Skin epidermis (tissue), 12 donors: ENCODE data around the gene TRPV6.

Experiments
- H3K27ac ChIP-seq, 21 experiments: fragments of 200-600 bp; sonication (generic) in 11 of 21; one replicate each; pipeline ENCODE4 v1.5.0; 2020; ENCODE audit warnings: mild to moderate bottlenecking in 3 of 21, inconsistent platforms in 2 of 21, moderate library complexity in 2 of 21
- H3K4me3 ChIP-seq, 7 experiments: fragments of 200-600 bp; sonication (generic) in 2 of 7; one replicate each; pipeline ENCODE4 v1.5.0; 2020; ENCODE audit warnings: inconsistent platforms in 2 of 7, mild to moderate bottlenecking in 2 of 7, moderate library complexity in 1 of 7

Gene TRPV6

DNA sequence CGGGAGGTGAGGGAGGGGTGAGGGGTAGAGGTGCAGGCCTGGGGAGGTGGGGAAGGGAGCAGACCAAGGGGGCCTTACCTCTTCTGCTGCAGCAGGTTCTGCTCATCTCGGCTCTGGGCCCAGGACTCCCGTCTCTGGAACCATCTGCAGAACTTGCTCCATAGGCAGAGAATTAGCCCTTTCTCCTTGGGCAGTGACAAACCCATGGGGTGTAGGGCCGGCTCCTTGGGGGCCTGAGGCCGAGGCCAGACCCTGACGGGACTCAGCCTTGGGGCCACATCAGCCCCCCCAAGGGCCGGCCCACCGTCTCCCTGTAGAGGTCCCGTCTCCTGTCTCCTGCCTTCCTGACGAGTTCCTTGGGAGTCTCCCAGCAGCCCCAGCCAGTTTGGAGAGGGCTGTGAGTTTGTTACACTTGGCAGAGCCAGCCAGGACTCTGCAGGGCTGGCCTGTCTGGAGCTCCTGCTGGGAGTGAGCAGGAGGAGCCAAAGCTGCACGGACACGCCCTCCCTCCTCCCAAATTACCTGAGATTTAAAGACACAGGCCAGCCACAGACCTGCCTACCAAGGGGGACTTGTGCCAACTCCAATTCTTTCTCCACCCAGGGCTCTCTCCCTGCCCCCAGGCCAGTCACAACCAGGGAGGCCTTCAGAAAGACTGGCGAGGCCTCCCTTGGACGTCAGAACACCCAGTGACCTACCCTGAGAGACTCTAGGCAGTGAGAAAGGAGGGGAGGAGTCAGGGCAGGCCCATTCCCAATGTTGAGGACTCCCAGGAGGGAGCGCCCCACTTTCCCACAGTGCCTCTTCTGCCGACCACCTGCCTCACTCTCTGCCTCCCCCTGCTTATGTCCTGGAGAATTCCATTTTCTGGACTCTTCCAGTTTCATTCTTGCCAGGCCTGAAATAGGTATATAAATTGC lies at the start of gene TRPV6:
TSS of gene TRPV6 (minus strand) at position 435 of the 920 bp plus-strand sequence.
- Histone ChIP-seq H3K4me3 (peak within 1 kb of the TSS in 2 of 7 experiments; percentile 6 to 24), H3K27ac (peak within 1 kb of the TSS in 7 of 21 experiments; percentile 6 to 55 (median 39))

- Histone ChIP-seq H3K27ac (no peak overlapping the region), H3K4me3 (no peak overlapping the region)
These were observed 48.5 kb upstream of the TRPV6 start for GRCh38 chr7:142934056-142934455.

- H3K4me3 ChIP-seq = no peak within 1 kb of the TSS
- H3K27ac ChIP-seq = no peak within 1 kb of the TSS
These were observed 48.1 kb upstream of the TRPV6 start, which contains the start of gene TRPV5 for GRCh38 chr7:142933624-142934023. Gene TRPV5 (minus strand): TSS chr7:142933746. CDS start chr7:142933459, 287 bp downstream.

GRCh38 chr7:142933092-142933475 lies 47.5 kb upstream of the TRPV6 start:
- H3K4me3 ChIP-seq = no peak overlapping the region
- no peak overlapping the region for H3K27ac ChIP-seq

- Histone ChIP-seq H3K4me3 (no peak overlapping the region), H3K27ac (no peak overlapping the region)
These were observed 47.0 kb upstream of the TRPV6 start for GRCh38 chr7:142932386-142933091.

DNA sequence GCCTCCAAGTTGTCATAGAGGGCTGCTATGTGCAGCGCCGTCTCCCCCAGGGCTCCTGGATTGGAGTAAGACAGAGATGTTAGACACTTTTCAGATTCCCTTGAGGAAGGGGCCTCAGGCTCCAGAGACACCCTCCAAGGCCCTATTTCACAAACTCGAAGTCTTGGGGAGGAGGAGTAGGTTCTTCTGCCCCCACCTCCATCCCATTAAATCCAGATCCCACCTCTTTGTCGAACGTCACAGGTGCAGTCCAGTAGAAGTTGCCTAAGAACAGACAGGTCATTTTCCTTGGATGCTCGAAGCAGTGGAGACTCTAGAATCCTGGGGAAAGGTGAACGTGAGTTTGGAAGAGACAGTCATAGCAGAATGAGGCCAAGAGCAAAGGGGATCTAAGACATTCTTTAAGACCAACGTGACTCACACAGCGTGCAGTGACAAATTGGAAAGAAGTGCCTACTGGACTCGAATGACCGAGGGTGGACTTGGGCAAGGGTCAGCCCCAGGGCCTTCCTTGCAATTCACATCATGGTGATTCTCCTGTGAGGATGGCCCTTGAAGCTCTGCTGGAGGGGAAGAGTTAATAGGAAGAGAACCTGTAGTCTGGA lies 44.7 kb upstream of the TRPV6 start:
- Histone ChIP-seq H3K4me3 (no peak overlapping the region), H3K27ac (no peak overlapping the region)

DNA sequence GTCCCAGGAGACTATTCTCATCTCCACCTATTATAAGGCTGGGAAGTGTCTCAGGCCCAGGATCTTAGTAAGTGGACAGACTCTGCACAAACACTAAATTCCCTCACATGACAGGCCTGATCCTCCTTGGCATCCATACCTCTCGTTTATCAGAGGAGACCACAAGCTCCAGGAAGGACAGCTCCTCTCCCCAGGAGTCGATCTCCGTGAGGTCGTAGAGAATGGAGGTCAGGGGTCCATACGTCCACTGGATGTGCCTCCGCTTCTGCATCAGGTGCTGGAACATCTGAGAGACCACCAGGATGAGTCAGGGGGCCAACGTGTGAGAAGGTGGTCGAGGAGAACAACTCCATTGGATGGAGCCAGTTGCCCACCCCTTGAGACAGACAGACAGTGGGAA lies 42.4 kb upstream of the TRPV6 start:
- peak overlapping the region in 4 of 21 experiments; percentile 5 to 50 (median 32) for H3K27ac ChIP-seq

GRCh38 chr7:142927085-142927745 lies 41.7 kb upstream of the TRPV6 start:
- Histone ChIP-seq H3K27ac (peak overlapping the region in 4 of 21 experiments; percentile 5 to 44 (median 20)), H3K4me3 (no peak overlapping the region)

More for the DNA sequence above, 42.4 kb upstream of the TRPV6 start:
- no peak overlapping the region for H3K4me3 ChIP-seq

DNA sequence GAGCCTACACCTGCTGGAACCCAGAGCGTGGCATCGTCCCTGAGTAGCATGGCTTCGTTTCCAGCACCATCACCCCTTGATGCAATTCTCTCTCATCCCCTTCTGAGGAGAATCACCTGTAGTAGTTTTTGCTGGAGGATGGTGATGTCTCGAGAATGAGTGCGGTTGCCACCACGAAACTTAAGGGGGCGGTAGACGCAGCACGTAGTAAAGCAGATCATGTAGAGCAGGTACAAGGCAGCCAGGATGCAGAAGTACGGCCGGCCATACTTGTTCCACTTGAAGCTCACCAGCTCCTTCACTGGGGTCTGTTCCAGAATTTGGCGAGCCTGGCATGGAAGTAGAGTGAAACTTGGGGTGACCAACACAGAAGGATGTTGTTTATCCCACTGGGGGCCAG lies 39.9 kb upstream of the TRPV6 start:
- H3K27ac ChIP-seq = no peak overlapping the region
- no peak overlapping the region for H3K4me3 ChIP-seq

GRCh38 chr7:142923391-142923790 lies 37.8 kb upstream of the TRPV6 start:
- Histone ChIP-seq H3K27ac (no peak overlapping the region), H3K4me3 (no peak overlapping the region)

GRCh38 chr7:142919656-142920055 lies 34.1 kb upstream of the TRPV6 start:
- no peak overlapping the region for H3K4me3 ChIP-seq
- no peak overlapping the region for H3K27ac ChIP-seq

DNA sequence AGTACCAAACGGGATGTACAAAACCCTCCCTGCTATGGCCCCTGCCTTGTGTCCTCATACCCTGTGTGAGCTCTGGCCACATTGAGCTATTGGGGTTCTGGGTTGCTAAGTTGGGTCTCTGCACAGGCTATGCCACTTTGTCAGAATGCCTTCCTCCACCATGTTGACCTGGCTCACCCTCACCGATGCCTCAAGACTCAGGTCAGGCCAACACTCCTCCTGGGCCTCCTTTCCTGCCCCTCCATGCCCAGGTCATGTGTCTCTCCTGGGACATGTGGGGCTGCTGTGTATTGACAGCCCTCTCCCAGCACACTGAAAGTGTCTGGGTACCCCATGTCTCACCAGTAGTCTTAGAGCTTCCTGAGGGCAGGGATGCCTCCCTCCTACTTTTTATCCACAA lies 33.4 kb upstream of the TRPV6 start:
- H3K27ac ChIP-seq = no peak overlapping the region
- H3K4me3 ChIP-seq = no peak overlapping the region

GRCh38 chr7:142917447-142917846 lies 31.9 kb upstream of the TRPV6 start:
- H3K4me3 ChIP-seq = no peak overlapping the region

GRCh38 chr7:142916508-142916907 lies 31.0 kb upstream of the TRPV6 start:
- Histone ChIP-seq H3K27ac (no peak overlapping the region), H3K4me3 (no peak overlapping the region)

More at GRCh38 chr7:142917447-142917846, 31.9 kb upstream of the TRPV6 start:
- no peak overlapping the region for H3K27ac ChIP-seq

GRCh38 chr7:142915315-142915714 lies 29.8 kb upstream of the TRPV6 start:
- no peak overlapping the region for H3K27ac ChIP-seq

GRCh38 chr7:142914121-142914520 lies 28.6 kb upstream of the TRPV6 start:
- H3K27ac ChIP-seq = no peak overlapping the region
- H3K4me3 ChIP-seq = no peak overlapping the region

More at GRCh38 chr7:142915315-142915714, 29.8 kb upstream of the TRPV6 start:
- H3K4me3 ChIP-seq = no peak overlapping the region

DNA sequence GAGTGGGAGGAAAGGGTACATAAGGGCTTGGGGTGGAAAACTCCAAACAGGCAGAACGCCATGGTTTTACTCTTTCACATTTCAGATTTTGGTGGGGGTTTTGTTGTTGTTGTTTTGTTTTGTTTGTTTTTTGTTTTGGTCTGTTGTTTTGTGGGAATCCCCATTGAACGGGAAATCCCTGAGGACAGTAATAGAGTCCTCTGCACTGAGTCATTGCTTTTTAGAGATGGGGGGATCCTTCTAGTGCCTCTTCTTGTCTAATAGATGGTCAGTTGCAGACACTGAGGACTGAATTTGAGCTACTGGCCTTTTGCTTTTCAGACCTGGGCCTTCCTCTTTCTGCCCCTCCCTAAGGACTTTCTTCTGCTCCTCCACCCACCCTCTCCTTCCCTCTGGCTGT lies 28.0 kb upstream of the TRPV6 start:
- no peak overlapping the region for H3K27ac ChIP-seq
- H3K4me3 ChIP-seq = no peak overlapping the region

DNA sequence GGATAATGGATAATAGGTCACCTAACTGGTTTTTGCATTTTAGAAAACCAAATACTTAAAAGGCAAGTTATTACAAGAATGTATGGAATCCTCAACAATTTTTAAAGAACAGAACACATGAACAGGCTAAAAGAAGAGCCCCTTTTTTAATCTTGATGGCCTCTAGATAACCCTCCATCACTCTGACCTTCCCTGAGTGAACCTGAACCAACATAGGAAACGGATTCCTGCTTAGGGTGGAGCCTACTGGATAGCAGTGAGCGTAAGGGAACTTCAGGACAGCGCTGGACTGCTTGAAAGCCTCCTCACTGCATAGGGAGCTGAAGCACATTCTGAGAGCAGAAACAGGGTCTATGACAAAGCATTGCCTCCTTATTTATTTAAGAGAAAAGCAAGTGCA lies 27.5 kb upstream of the TRPV6 start:
- no peak overlapping the region for H3K27ac ChIP-seq
- no peak overlapping the region for H3K4me3 ChIP-seq

GRCh38 chr7:142910481-142910880 lies 24.9 kb upstream of the TRPV6 start:
- no peak overlapping the region for H3K4me3 ChIP-seq
- no peak overlapping the region for H3K27ac ChIP-seq

DNA sequence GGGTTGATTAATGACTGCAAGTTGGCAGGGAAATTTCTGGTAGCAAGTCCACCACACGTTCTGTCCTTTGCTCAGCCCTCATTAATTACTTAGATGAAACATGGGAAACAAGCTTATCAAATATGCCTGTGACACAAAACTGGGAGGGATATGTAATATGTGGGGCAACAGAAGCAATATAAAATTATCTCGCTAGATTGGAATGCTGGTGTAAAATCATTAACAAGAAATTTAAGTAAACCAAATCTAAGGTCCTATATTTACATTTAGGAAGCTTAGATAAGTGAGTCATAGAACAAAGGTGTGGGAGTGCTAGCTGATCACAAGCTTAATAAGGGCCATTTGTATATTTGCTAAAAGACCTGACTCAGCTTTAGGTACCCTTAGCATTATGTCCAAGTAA lies 24.5 kb upstream of the TRPV6 start:
- H3K4me3 ChIP-seq = no peak overlapping the region
- no peak overlapping the region for H3K27ac ChIP-seq
